HG02852 (cell line): ENCODE results near the gene PEX26.
A peak's percentile ranks its signal among the peaks of the same experiment; 100 is the strongest.
"Not testable (repeated sequence)": the region's sequence is repeated elsewhere in the genome, so short reads cannot be mapped to it uniquely, and the experiment has no call there.

Experiments used
- ATAC-seq: cut with Tn5 transposase; IDR thresholded peaks from one replicate; pipeline ENCODE4 v1.9.1; 2021; ENCODE audit warnings: mild to moderate bottlenecking, moderate library complexity; ENCODE audit not compliant: unreplicated experiment

PEX26 gene

GRCh38 chr22:18077639-18078328 lies at the start of gene PEX26:
Gene PEX26 (plus strand): TSS chr22:18077990. CDS start chr22:18078377, 387 bp downstream.
- peak; percentile 96 for ATAC-seq

DNA sequence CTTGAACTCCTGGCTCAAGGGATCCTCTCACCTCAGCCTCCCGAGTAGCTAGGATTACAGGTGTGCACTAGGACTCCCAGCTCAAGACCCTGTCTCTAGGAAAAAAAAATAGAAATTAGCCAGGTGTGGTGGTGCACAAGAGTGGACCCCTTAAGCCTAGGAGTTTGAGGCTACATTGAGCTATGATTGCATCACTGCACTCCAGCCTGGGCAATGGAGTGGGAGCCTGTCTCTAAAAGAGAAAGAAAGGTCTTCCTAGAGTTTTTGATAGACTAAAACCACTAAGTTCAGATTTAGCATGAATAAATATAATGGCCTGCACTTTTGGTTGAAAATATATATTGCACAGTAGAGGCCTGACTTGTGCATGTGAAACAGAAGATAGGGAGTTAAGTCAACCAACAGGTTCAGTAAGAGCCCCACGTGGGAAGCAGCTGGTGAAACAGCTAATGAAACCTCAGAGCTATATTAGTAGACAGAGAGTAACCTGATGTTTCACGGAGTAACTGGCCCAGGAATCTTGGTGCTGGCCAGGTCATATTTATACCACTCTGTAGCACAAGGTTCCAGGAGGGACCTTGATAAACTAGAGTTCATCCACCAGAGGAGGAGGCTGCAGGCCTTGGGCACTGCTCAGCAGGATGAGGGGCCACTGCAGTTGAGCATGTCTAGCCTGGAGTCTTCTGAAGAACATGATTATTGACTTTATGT lies 48.8 kb upstream of the PEX26 start:
- peak; percentile 55 for ATAC-seq

- no peak for ATAC-seq
Observed at GRCh38 chr22:18029686-18030267, 48.0 kb upstream of the PEX26 start.

DNA sequence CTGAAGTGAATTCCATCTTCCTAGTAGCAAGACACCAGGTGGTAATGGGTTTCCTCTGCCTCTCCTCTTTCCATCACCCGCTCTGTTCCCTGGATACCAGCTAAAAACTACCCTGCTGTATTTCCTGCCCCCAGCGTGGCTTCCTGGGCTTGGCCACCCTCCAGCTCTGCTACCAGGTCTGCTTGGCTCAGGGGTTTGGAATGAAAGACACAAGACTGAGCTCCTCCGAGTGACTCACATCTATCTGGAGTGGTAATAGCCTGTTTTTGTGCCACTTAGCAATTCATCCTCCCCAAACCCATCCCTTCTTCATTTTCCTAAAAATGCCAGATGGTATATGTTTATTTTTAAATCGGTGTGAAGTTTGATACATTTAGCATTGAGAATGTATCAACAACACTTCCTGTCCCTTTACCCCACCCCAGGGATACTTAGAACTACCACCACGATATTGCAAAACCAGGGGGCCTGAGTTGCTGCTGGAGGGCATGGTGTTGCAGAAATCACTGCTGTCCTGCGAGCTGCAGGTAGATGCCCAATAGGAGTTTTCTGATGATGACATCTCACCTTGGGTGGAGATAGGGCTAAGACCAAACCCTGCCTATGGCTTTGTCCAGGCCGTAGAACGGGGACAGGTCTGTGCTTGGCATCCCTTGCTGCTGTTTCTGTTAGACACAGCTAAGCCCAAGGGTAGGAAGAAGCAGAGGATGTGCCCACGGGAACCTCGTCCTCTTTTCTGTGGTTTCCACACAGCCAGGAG lies 45.9 kb upstream of the PEX26 start:
- ATAC-seq: no peak

DNA sequence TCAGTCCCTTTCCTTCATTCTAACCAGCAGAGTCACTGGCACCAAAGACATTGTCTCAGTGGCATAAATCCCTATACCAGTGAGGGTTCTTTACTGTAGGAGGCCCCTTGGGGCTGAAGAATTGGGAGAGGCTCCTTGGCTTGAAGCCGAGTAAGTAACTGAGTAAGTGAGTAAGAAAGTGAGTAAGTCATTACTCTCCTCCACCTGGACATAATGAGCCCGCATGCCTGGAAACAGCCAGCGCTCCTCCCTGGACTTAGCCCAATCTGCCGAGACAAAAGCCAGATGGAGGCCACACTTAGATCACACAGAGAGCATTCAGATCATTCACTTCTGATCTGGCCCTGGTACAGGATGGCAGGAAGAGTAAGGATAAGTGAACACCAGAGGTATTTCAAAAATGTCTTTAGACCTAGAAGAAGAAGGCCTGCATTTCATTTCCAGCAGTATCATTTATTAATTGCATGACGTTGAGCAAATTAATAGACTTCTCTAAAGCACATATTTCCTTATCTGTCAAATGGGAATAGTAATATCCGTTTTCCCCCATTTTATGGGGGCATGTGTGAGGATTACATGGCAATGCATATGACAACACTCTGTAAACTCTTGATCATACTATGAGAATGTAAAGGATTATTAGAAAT lies 45.2 kb upstream of the PEX26 start:
- no peak for ATAC-seq

DNA sequence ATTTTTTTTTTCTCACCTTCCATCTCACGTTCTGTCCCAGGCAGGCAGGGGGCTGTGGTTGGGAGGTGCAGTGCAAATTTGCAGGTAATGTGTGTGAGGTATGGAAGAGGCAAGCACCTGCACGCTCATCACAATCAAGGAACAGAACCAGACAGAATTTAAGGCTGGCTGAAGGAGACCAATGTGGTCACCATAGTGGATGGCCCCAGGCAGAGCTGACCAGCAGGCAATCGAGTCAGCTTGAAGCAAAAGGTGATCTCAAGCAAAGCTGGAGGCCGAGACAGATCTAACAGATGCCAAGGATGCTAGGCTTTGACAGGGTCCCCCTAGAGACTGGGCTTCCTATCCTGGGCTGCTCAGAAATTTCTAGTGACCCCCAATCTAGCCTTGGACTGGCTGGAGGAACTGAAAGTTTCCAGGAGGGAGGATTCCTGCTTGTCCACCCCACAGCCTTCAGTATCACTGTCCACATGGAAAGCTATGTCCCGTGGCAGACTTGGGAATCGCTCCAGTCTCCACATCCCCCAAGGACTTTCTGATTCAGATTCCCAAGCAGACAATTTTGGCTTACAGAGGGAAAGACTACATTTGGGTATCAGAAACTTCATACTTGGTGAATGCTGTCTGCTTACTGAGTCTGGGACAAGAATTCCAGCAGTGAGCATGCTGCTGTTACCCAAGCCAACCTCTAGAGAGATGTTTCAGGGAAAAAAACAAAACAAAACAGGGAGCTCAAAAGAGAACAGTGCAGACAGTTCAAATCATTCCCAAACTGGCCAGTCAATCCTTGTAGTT lies 44.4 kb upstream of the PEX26 start:
- ATAC-seq: no peak

DNA sequence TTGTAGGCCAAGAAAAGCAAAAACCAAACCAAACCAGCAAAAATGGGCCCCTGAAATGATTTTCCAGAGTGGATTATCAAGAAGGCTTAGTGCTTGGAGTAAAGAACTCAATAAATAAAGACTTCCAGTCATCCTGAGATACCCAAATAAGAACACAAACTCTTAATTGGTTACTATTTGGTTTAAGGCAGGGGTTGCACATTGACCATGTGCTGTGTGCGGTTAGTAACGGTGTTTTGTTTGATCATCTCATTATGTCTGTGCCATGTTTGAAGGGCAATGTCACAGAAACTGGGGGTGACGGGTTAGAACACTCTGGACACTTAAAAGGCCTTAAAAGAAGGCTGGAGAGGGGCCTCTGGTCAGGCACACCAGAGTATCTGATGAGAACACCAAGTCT lies 43.7 kb upstream of the PEX26 start:
- ATAC-seq: no peak

- ATAC-seq: no peak
Observed at GRCh38 chr22:18035751-18036150, 42.0 kb upstream of the PEX26 start.

- not testable (repeated sequence) for ATAC-seq
Observed at GRCh38 chr22:18040898-18041297, 36.9 kb upstream of the PEX26 start.

DNA sequence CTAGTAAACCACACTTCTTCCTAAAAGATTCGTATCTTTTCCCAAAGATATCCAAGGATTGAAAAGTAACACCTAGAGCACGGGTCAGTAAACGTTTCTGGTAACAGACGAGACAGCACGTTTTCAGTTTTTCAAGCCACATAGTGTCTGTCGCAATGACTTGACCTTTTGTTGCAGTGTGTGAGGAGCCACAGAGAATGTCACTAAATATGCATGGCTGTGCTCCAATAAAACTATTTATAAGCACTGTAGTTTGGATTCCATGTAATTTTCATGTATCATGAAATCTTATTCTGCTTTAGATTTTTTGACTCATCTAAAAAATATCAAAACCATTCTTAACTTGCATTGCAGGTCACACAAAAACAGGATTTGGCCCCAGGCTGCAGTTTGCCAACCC lies 35.1 kb upstream of the PEX26 start:
- no peak for ATAC-seq

- ATAC-seq: no peak
Observed at GRCh38 chr22:18044548-18045271, 33.1 kb upstream of the PEX26 start.

DNA sequence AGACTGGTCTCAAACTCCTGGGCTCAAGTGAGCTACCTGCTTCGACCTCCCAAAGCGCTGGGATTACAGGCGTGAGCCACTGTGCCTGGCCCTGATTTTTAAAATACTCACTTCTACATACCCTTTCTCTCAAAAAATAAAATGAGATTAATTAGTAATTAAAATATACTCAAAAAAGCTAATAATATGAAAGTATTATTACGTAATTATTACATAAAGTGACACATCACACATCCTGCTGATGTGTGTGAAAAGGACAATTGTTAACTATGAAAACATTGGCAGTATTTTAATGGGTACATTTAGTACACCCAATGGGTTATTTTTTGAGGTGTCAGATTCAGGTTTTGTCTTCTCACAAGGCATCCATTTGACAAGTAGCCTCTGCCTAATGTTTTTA lies 32.0 kb upstream of the PEX26 start:
- ATAC-seq: no peak

DNA sequence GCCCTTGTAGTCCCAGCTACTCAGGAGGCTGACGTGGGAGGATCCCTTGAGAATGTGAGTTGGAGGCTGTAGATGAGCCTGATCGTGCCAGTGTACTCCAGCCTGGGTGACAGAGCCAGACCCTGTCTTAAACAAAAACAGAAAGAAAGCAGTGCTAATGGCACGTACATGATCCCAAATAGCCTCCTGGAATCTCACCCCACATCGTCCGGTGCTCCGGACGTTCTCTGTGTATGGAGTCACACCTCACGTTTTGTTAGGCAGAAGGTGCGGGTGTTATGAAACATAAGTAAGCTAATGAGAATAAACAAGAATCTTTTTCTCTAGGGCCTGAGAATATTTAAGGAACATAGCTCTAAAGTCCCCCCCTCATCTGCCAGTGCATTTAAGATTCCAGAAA lies 29.7 kb upstream of the PEX26 start:
- ATAC-seq: no peak

DNA sequence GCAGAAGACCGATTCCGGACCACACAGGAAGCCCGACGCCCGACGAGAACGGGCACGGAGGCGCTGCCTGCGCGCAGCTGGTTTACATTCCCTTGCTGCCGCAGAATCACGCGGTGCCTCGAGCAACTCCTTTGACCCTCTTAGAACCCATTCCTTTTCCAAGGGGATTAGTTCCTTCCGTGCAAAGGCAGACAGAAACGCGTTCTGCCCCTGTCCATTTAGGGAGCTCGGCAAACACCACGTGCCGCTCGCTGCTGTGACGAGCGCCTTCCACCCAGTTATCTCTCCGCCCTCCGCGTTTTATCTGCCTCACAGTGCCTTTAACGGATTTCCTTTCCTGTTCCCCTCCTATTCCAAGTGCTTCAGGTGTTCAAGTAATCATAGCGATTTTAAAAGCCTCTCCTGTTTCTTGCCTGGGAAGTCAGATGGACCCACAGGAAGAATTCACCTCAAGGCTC lies 29.3 kb upstream of the PEX26 start:
- ATAC-seq: no peak

GRCh38 chr22:18050065-18050464 lies 27.7 kb upstream of the PEX26 start:
- no peak for ATAC-seq

GRCh38 chr22:18051113-18051512 lies 26.7 kb upstream of the PEX26 start:
- ATAC-seq: not testable (repeated sequence)

- not testable (repeated sequence) for ATAC-seq
Observed at GRCh38 chr22:18053216-18053946, 24.4 kb upstream of the PEX26 start.

DNA sequence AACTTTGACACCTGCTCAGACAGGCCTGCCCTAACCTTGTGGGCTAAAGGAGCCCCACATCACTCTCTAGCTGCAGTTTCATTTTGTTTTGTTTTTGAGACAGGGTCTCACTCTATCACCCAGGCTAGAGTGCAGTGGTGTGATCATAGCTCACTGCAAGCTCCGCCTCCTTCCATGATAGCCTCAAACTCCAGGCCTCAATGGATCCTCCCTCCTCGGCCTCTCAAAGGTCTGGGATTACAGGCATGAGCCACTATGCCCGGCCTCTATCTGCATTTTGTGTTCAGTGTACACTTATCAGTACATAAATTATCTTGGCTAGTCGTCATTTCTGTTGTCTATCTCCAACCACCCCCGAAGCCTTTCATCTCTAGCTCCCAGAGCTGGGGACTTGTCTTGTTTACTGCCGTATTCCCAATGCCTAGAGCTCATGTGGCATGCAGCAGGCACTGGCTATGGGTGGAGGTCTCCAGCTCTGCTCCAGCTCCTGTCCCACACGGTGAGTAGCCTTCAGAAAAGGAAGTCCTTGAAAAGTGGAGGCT lies 22.1 kb upstream of the PEX26 start:
- ATAC-seq: no peak
